Stimulated activated CD4-positive, alpha-beta T cell treated with anti-CD3 and anti-CD28 coated beads, Interleukin-1b, Interleukin-23, amount 100 ng/mL, for 4 hours (primary cell): ENCODE data around the gene SERPINA12.
"Not testable (repeated sequence)": the region's sequence is repeated elsewhere in the genome, so short reads cannot be mapped to it uniquely, and the experiment has no call there.

Experiments used
- DNase-seq, 2 donors: peaks; one replicate each; pipeline ENCODE4 v3.0.0-alpha.2; 2020; ENCODE audit warnings: low read depth in 2 of 2

Gene SERPINA12

GRCh38 chr14:94489336-94489735 is 19.9 kb downstream of the SERPINA12 start:
- no peak for DNase-seq

- DNase-seq: no peak
These were observed 22.4 kb downstream of the SERPINA12 start for GRCh38 chr14:94486883-94487282.

- DNase-seq: peak; percentile 13 to 32
These were observed 23.1 kb downstream of the SERPINA12 start for GRCh38 chr14:94485944-94486841.

- no peak for DNase-seq
These were observed 24.8 kb downstream of the SERPINA12 start for GRCh38 chr14:94484481-94484880.

GRCh38 chr14:94483729-94484275 is 25.5 kb downstream of the SERPINA12 start:
- DNase-seq: no peak

GRCh38 chr14:94483071-94483451 is 26.2 kb downstream of the SERPINA12 start:
- DNase-seq: no peak

DNA sequence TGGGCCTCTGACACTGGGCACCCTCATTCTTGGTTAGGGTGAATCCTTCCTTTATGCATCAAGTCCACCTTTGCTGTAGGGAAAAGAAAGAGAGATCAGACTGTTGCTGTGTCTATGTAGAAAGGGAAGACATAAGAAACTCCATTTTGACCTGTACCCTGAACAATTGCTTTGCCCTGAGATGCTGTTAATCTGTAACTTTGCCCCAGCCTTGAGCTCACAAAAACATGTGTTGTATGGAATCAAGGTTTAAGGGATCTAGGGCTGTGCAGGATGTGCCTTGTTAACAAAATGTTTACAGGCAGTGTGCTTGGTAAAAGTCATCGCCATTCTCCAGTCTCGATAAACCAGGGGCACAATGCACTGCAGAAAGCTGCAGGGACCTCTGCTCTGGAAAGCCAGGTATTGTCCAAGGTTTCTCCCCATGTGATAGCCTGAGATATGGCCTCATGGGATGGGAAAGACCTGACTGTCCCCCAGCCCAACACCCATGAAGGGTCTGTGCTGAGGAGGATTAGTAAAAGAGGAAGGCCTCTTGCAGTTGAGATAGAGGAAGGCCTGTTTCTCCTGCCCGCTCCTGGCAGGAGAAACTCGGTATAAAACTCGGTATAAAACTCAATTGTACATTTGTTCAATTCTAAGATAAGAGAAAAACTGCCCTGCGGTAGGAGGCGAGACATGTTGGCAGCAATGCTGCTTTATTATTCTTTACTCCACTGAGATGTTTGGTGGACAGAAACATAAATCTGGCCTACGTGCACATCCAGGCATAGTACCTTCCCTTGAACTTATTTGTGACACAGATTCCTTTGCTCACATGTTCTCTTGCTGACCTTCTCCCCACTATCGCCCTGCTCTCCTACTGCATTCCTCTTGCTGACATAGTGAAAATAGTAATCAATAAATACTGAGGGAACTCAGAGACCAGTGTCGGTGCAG is 26.9 kb downstream of the SERPINA12 start:
- DNase-seq: not testable (repeated sequence)

DNA sequence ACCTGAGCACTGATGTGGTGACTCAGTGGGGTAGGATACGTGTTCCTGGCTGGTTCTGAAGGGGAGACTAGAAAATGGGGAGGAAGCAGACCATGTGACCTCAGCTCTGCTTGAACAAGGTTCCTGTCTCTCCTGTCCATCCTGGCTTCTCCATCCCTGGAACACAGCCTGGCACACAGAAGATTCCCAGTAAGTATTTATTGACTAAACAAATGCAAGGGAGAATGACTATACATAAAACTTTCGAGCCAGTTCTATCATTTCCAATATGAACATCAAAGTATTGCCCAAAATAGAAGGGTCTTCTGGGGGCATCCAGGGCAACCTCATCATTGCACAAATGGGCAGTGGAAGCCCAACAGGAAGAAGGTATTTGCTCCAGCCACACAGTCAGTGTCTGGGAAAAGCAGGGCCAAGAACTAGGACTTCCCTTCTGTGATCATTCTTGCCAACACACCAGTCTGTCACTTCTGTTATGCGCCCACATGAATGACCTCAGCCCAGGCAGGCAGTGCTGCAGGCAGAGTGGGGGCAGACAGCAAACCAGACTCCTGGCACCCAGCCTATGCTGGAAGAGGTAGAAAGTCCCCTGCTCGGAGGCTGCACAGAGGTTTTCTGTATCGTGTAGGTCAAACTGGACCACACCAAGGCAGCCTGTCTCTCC is 27.7 kb downstream of the SERPINA12 start:
- no peak for DNase-seq

- no peak for DNase-seq
These were observed 28.5 kb downstream of the SERPINA12 start for GRCh38 chr14:94480809-94481208.

GRCh38 chr14:94478420-94478819 is 30.8 kb downstream of the SERPINA12 start:
- no peak for DNase-seq

DNA sequence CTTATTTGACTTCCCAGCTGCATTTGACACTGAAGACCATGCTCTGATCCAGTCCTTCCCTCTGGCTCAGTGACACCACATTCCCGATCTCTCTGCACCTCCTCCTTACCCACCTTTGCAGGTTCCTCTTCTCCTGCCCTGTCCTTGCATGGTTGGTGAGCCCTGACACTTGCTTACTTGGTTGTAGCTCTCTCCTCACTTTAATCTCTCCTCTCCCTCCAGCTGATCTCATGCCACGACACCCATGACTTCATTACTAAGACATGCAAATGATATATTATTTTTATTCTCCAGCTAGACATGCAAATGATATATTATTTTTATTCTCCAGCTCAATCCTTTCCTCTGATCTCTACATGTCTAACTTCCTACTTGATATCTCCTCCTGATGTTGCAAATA is 33.2 kb downstream of the SERPINA12 start, which contains the start of gene SERPINA9:
Gene SERPINA9 (minus strand): TSS at position 175 of the 400 bp plus-strand sequence. CDS start 6,357 bp downstream, outside the sequence.
- DNase-seq: no peak

DNA sequence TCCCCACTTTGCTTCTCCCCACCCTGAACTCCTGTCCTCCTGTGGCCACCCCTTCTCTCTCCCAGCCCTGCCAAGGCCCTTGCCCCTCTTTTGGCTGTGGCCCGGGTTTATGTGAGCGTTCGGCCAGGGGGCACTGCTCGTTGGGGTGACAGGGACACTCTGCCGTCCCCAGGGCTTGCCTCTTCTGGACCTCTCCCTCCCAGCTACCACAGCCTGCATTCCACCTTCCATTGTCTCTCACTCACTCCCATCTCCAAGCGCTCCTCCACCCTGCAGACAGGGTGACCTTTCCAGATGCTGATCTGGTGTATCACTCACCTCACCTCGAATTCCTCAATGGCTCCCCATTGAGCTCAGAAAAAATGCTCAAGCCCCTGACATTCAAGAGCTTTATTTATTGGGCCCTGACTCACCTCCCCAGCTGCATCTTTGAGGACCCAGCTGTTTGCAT is 34.7 kb downstream of the SERPINA12 start:
- DNase-seq: no peak

DNA sequence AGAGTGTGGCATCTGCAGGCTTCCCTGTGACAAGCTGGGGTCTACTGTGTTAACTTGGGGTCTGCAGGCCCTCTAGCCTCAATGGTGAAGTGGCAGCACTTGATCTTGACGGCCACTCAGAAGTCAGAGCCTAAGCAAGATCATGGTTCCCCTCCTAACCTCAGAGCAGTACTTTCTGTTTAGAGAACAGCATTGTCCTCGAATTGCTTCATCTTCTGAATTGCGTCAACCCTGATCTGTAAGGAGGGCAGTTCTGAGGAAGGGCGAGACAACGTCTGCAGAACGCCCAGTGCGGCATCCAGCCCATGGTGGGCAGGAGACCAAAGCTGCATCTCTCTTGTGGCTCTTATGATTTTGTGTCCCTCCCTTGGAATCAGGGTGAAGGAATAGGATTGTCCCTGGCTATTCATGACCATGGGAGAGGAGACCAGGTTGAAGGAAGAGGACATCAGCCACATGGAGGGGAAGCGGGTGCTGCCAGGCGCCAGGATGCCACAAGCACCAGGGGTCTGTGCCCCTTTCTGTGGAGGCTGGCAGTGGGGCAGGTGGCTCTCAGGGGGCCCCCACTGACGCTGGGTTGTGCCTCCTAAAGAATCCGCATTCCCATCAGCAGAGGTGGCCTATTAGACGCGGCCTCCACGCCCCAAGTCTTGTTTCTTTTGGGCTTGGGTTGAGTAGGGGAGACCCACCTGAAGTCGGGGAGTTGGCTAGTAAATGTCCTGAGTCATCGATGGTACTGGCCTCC is 35.4 kb downstream of the SERPINA12 start:
- no peak for DNase-seq

- no peak for DNase-seq
These were observed 36.4 kb downstream of the SERPINA12 start for GRCh38 chr14:94472842-94473241.

GRCh38 chr14:94471045-94471444 is 38.2 kb downstream of the SERPINA12 start:
- no peak for DNase-seq

DNA sequence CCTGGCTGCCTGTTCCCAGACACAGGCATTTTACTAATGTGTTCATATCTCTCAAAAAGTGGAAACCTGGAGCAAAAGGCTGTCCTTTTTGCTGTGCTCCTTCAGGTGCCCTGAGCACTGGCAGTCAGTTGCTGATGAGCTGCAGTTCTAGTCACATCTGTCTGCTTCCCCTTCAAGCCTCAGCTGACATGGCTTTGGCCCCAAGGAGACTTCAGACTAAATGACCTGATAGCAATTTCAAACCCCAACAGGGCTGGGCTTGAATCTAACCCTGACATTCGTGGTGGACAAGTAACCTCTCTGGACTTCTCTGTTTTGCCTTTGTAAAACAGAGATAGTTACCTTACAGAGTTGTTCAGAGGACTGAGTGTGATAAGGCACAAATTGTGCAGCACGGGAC is 39.0 kb downstream of the SERPINA12 start:
- no peak for DNase-seq

- DNase-seq: no peak
These were observed 40.0 kb downstream of the SERPINA12 start for GRCh38 chr14:94469261-94469660.

GRCh38 chr14:94467728-94468520 is 41.3 kb downstream of the SERPINA12 start:
- no peak for DNase-seq

- no peak for DNase-seq
These were observed 42.4 kb downstream of the SERPINA12 start for GRCh38 chr14:94466706-94467370.
